Smooth muscle cell (in vitro differentiated cells): ENCODE results near the gene EXOSC9. TPM values are rescaled to one million over a fixed set of nuclear protein-coding genes. Genes with fewer than 3 reads are reported as not detected.

Experiments used
- DNase-seq: peaks from one replicate; lab custom pipeline; 2025; ENCODE audit not compliant: unreplicated experiment; lab: John Stamatoyannopoulos, UW
- H2AFZ ChIP-seq: fragments of 200-600 bp; sonication (generic); 2 replicates; pipeline ENCODE4 v1.6.0; 2016; ENCODE audit warnings: antibody characterized with exemption, low read depth, mild to moderate bottlenecking
- H3F3A ChIP-seq: fragments of 200-600 bp; sonication (generic); 2 replicates; pipeline ENCODE4 v1.6.0; 2017; ENCODE audit warnings: antibody characterized with exemption, low read depth
- H3K27ac ChIP-seq: fragments of 200-600 bp; sonication (generic); 2 replicates; pipeline ENCODE4 v1.5.1; 2016; ENCODE audit warnings: low read depth, mild to moderate bottlenecking
- H3K27me3 ChIP-seq: fragments of 200-600 bp; sonication (generic); 2 replicates; pipeline ENCODE4 v1.6.1; 2016; ENCODE audit warnings: low read depth, mild to moderate bottlenecking
- H3K36me3 ChIP-seq: fragments of 200-600 bp; sonication (generic); 2 replicates; pipeline ENCODE4 v1.5.1; 2016; ENCODE audit warnings: low read depth
- H3K4me1 ChIP-seq: fragments of 200-600 bp; sonication (generic); 2 replicates; pipeline ENCODE4 v1.5.1; 2016; ENCODE audit warnings: low read depth
- H3K4me2 ChIP-seq: fragments of 200-600 bp; sonication (generic); 2 replicates; pipeline ENCODE4 v1.6.0; 2016; ENCODE audit warnings: mild to moderate bottlenecking
- H3K4me3 ChIP-seq: fragments of 200-600 bp; sonication (generic); 2 replicates; pipeline ENCODE4 v1.5.1; 2016; ENCODE audit warnings: mild to moderate bottlenecking
- H3K79me2 ChIP-seq: fragments of 200-600 bp; sonication (generic); 2 replicates; pipeline ENCODE4 v1.6.0; 2016; ENCODE audit warnings: low read depth, mild to moderate bottlenecking
- H3K9ac ChIP-seq: fragments of 200-600 bp; sonication (generic); 2 replicates; pipeline ENCODE4 v1.6.0; 2016; ENCODE audit warnings: low read depth
- H3K9me3 ChIP-seq: fragments of 200-600 bp; sonication (generic); replicated peaks from 2 replicates; pipeline ENCODE4 v1.5.1; 2016; ENCODE audit warnings: low read depth
- H4K20me1 ChIP-seq: fragments of 200-600 bp; sonication (generic); 2 replicates; pipeline ENCODE4 v1.6.0; 2016; ENCODE audit warnings: low read depth
- CTCF ChIP-seq: fragments of 200-600 bp; sonication (generic); IDR thresholded peaks from 2 replicates; pipeline ENCODE4 v1.5.1; 2017; ENCODE audit warnings: borderline replicate concordance, mild to moderate bottlenecking, antibody characterized with exemption; ENCODE audit not compliant: insufficient read depth, poor library complexity, severe bottlenecking
- WGBS: methylation state at CpG from one replicate; pipeline ENCODE4 v1.1.7; 2016; ENCODE audit warnings: low lambda C conversion rate; 5-methylcytosine and 5-hydroxymethylcytosine counted together
- polyA plus RNA-seq: library from polyadenylated mRNA; unstranded; fragments of >200 nt; fragmentation: Nextera tagmentation; extraction: Ambion mirVana; gene quantifications from 2 replicates; pipeline ENCODE4 v1.2.1, GENCODE V29; 2016
- total RNA-seq: library from RNA; depleted of rRNA; stranded (reverse); fragments of >200 nt; gene quantifications from 2 replicates; pipeline ENCODE4 v1.2.3, GENCODE V29; 2014

The EXOSC9 gene
- total and polyA plus RNA-seq, 2 experiments from 2014 or later, result 31.8 to 45.1 TPM

GRCh38 chr4:121824171-121824527 lies 23.0 kb downstream of the EXOSC9 start:
- peaks cover 24% of the 10 kb centered on the region for H3K79me2 ChIP-seq
- peaks cover 20% of the 10 kb centered on the region for H3K4me1 ChIP-seq
- peaks cover 4% of the 10 kb centered on the region for H3K36me3 ChIP-seq
- H3K4me2 ChIP-seq, result peak overlapping the region; percentile 91
- no peak for TF ChIP-seq CTCF
- no peaks in the 10 kb centered on the region for H3F3A ChIP-seq
- peak overlapping the region; percentile 77 for H3K4me3 ChIP-seq
- no peak for DNase-seq
- H3K9me3 ChIP-seq, result no peaks in the 10 kb centered on the region
- peak overlapping the region; percentile 78 for H2AFZ ChIP-seq
- peak overlapping the region; percentile 46 for H3K27ac ChIP-seq
- no peaks in the 10 kb centered on the region for H3K27me3 ChIP-seq
- H4K20me1 ChIP-seq, result no peaks in the 10 kb centered on the region
- H3K9ac ChIP-seq, result peak overlapping the region; percentile 74
- 19% methylated on average over 8 of the region's 8 CpGs for WGBS

GRCh38 chr4:121824950-121825349 lies 23.8 kb downstream of the EXOSC9 start:
- no peak overlapping the region for H3K27ac ChIP-seq
- H3F3A ChIP-seq, result no peaks in the 10 kb centered on the region
- H3K27me3 ChIP-seq, result no peaks in the 10 kb centered on the region
- peaks cover 20% of the 10 kb centered on the region for H3K4me1 ChIP-seq
- no peak for TF ChIP-seq CTCF
- 77% methylated on average over 2 of the region's 2 CpGs for WGBS
- H3K79me2 ChIP-seq, result peaks cover 24% of the 10 kb centered on the region
- H3K4me3 ChIP-seq, result no peak overlapping the region
- no peak overlapping the region for H2AFZ ChIP-seq
- DNase-seq, result no peak
- no peak overlapping the region for H3K9ac ChIP-seq
- no peak overlapping the region for H3K4me2 ChIP-seq
- H4K20me1 ChIP-seq, result no peaks in the 10 kb centered on the region
- H3K9me3 ChIP-seq, result no peaks in the 10 kb centered on the region
- H3K36me3 ChIP-seq, result peaks cover 4% of the 10 kb centered on the region

GRCh38 chr4:121827853-121828252 lies 26.7 kb downstream of the EXOSC9 start:
- 86% methylated on average over 1 of the region's 1 CpG for WGBS
- H3K4me3 ChIP-seq, result no peak overlapping the region
- no peak overlapping the region for H3K4me2 ChIP-seq
- H2AFZ ChIP-seq, result no peak overlapping the region
- H3K9me3 ChIP-seq, result no peaks in the 10 kb centered on the region
- H3K9ac ChIP-seq, result no peak overlapping the region
- H3K27me3 ChIP-seq, result no peaks in the 10 kb centered on the region
- no peak overlapping the region for H3K27ac ChIP-seq
- peaks cover 11% of the 10 kb centered on the region for H3K36me3 ChIP-seq
- peaks cover 4% of the 10 kb centered on the region for H3K4me1 ChIP-seq
- H3K79me2 ChIP-seq, result peaks cover 2% of the 10 kb centered on the region
- no peak for TF ChIP-seq CTCF
- H4K20me1 ChIP-seq, result no peaks in the 10 kb centered on the region
- no peak for DNase-seq
- H3F3A ChIP-seq, result no peaks in the 10 kb centered on the region

GRCh38 chr4:121829511-121829910 lies 28.4 kb downstream of the EXOSC9 start:
- H3K4me1 ChIP-seq, result no peaks in the 10 kb centered on the region
- no peaks in the 10 kb centered on the region for H4K20me1 ChIP-seq
- H3K9me3 ChIP-seq, result no peaks in the 10 kb centered on the region
- H3K9ac ChIP-seq, result no peak overlapping the region
- 95% methylated on average over 5 of the region's 5 CpGs for WGBS
- TF ChIP-seq CTCF, result no peak
- no peak overlapping the region for H2AFZ ChIP-seq
- H3K36me3 ChIP-seq, result peaks cover 17% of the 10 kb centered on the region
- DNase-seq, result no peak
- no peaks in the 10 kb centered on the region for H3F3A ChIP-seq
- no peaks in the 10 kb centered on the region for H3K27me3 ChIP-seq
- H3K79me2 ChIP-seq, result no peaks in the 10 kb centered on the region
- no peak overlapping the region for H3K4me2 ChIP-seq
- H3K27ac ChIP-seq, result no peak overlapping the region
- no peak overlapping the region for H3K4me3 ChIP-seq
